AG08396 (cell line): ENCODE measurements around the gene ZSCAN29.
A peak's percentile ranks its signal among the peaks of the same experiment; 100 is the strongest.
"Not testable (repeated sequence)": the region's sequence is repeated elsewhere in the genome, so short reads cannot be mapped to it uniquely, and the experiment has no call there.

Source experiments
- DNase-seq: peaks from one replicate; pipeline ENCODE4 v3.0.0; 2012; ENCODE audit warnings: low spot score, mixed read lengths

ZSCAN29 gene

DNA sequence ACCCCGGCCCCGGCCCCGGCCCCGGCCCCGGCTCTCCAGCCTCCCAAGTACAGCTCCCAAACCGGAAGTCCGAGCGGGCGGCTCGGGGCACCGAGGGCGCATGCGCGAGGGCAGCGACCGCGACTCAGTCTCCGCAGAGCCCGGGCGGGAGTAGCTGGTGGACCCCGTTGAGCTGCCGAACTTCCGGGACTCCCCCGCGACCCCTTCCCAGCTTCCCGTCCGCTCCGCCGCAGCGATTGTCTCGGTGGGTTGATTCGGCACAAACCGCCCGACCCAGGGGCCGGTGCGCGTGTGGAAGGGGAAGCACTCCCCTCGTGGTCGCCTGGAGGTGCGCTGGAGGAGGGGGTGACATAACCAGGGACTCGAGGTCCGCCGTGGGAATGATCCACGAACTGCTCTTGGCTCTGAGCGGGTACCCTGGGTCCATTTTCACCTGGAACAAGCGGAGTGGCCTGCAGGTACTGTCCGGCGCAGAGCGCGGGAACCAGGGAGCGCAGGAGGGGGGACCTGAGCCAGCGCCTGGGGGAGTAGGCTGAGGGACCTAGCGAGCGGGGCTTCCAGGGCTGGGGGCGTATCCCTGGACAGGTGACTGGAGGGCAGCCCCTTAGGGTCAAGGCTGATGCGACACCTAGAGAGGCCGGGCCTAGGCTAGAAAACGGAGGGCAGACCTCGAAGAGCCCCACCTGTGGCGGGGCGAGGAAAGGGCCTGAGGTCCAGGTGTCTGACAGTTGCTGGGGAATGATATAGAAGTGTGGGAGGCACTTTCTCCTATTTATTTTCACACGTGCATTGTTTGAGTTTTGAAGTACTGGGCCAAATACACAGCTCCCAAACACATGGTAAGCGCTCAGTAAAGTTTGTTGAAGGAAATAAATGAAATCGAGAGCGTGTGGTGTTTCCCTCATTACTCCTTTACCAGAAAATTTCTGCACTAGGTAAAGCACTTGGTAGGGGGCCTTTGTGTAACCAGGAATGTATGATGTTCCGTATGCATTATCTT lies at the start of gene ZSCAN29, which contains the start of gene TUBGCP4:
TSS of gene ZSCAN29 (minus strand) at position 69 of the 1,000 bp plus-strand sequence. CDS start 1,130 bp downstream, outside the sequence.
TSS of gene TUBGCP4 (plus strand) at position 127 of the 1,000 bp plus-strand sequence. CDS start at position 381, 254 bp downstream.
- peak; percentile 98 for DNase-seq

- DNase-seq = no peak
Observed at GRCh38 chr15:43420435-43420834, 49.6 kb upstream of the ZSCAN29 start.

- no peak for DNase-seq
Observed at GRCh38 chr15:43414196-43414595, 43.4 kb upstream of the ZSCAN29 start.

GRCh38 chr15:43412096-43412495 lies 41.3 kb upstream of the ZSCAN29 start:
- DNase-seq = no peak

DNA sequence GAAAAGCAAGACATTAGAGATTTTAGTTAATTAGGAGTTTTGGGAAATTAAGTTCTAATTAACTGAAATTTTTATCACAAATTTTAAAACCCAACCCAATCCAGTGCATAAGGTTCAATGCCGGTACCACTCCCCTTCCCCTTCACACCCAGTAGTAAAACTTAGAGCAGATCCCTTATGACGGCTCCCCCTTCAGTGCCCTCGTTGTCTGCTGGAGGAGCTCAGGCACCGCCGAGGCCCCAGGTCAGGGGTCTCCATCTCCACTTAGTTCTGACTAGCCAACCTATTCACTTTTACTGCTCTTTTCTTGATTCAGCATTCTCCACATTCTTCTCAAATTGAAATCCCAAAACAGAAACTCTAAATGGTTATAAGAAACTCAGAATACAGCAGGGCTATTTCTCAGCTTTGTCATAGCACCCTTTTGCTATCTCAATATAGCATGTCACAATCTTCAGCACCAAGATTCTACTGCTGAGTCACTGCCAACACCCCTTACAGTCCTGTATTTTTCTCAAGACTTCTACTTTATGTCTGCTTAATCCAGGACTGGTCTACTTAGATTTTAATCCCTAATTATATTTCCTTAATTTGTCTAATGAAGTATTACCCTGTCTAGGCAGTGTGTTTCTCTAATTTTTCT lies 39.9 kb upstream of the ZSCAN29 start:
- DNase-seq = peak; percentile 16

DNA sequence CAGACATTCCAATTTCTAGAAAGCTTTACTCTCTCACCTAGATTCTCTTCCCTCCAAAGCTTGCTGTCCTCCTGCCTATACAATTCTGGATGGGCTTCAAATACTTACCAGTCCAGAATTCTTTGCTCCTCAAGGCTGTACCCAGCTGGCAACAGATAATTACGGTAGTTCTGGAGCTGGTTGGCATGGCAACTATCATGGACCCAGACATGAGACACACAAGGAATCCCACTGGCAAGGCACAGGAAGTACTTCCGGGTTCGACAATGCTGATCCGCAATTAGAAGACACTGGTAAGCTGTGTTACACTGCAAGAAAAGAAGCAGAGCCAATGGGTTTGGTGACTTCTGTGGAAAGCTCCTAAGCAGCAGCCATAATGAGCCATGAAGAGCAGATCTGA lies 37.9 kb upstream of the ZSCAN29 start:
- DNase-seq = no peak

GRCh38 chr15:43406808-43407207 lies 36.0 kb upstream of the ZSCAN29 start:
- no peak for DNase-seq

DNA sequence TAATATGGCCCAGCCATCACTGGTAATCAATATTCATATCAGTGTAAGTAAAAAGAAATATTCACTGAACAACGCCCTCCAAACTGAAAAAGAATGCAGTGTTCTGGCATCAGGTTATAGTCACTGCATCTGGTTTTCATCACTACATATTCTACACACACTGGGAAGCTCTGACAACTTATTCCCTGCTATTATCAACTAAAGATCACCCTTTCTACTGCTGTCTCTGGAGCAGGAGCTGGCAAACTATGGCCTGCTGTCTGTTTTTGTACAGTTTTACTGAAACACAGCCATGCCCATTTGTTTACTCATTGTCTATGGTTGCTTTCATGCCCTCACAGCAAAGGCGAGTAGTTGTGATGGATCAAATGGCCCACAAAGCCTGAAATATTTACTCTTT lies 35.3 kb upstream of the ZSCAN29 start:
- DNase-seq = no peak

DNA sequence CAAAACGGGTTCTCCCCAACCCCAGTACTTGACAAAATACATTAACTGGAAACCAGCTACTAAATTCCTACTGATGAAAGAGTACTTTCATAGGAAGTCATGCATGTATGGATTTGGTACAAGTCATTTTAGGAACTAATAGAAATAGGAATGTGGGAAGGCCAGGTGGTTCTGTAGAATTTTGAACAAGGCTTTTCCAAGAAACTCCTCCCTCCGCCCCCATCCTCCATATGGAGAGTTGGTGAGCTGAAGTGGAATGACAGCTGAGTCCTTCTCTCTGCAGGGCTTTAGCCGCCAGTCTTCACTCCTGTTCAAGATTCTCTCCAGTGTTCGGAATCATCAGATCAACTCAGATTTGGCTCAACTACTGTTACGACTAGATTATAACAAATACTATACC lies 33.3 kb upstream of the ZSCAN29 start:
- DNase-seq = no peak

- DNase-seq = no peak
Observed at GRCh38 chr15:43403616-43404015, 32.8 kb upstream of the ZSCAN29 start.

DNA sequence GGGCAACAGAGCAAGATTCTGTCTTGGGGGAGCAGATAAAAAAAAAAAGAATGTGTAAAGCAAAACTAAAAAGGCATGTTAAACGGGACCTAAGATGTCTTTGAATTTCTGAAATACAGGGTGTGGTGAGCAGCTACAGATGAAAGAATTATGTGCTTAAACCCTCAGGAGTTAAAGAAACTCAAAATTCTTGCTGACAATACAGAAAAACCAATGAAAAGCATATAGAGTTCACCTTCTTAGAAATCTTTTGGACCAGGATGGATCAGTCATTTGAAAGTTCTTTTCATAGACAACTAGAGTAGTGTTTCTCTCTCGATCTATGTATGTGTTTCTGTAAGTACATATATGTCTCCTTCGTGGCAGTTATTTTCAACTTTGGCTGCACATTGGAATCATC lies 31.4 kb upstream of the ZSCAN29 start:
- DNase-seq = no peak

DNA sequence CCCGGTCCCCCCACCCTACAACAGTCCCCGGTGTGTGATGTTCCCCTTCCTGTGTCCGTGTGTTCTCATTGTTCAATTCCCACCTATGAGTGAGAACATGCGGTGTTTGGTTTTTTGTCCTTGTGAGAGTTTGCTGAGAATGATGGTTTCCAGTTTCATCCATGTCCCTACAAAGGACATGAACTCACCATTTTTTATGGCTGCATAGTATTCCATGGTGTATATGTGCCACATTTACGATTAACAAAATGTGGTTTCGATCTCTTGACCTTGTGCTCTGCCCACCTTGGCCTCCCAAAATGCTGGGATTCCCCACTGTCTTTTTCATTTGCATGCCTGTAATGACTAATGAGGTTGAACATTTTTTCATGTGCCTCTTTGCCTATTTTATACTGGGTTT lies 22.7 kb upstream of the ZSCAN29 start:
- not testable (repeated sequence) for DNase-seq

DNA sequence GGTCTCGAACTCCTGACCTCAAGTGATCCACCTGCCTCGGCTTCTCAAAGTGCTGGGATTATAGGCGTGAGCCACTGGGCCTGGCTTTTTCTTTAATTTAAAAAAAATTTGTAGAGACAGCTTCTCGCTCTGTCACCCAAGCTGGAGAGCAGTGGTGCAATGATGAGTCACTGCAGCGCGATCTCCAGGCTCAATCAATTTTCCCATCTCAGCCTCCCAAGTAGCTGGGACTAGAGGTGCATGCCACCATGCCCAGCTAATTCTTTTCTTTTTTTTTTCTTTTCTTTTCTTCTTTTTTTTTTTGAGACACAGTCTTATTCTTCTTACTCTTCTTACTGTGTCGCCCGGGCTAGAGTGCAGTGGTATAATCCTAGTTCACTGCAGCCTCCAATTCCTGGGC lies 19.9 kb upstream of the ZSCAN29 start:
- DNase-seq = no peak

GRCh38 chr15:43383070-43383469 lies 12.2 kb upstream of the ZSCAN29 start:
- DNase-seq = peak; percentile 56

DNA sequence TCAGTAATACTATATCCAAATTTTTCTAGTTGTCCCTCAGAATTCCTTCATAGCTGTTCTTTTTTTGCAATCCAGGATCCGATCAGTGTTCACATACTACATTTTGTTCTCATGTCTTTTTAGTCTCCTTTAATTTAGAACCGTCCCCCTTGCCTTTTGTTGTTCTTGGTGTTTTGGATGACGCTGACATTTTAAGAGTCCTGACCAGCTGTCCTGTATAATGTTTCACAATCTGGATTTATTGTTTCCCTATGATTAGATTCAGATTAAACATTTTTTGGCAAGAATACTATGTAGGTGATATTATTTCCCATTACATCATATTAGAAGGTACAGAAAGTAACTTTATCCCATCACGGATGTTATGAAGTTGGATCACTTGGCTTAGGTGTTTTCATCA lies 11.5 kb upstream of the ZSCAN29 start:
- no peak for DNase-seq

- DNase-seq = no peak
Observed at GRCh38 chr15:43378601-43379000, 7.8 kb upstream of the ZSCAN29 start.

GRCh38 chr15:43376017-43376705 lies 5.3 kb upstream of the ZSCAN29 start:
- DNase-seq = peak; percentile 37

DNA sequence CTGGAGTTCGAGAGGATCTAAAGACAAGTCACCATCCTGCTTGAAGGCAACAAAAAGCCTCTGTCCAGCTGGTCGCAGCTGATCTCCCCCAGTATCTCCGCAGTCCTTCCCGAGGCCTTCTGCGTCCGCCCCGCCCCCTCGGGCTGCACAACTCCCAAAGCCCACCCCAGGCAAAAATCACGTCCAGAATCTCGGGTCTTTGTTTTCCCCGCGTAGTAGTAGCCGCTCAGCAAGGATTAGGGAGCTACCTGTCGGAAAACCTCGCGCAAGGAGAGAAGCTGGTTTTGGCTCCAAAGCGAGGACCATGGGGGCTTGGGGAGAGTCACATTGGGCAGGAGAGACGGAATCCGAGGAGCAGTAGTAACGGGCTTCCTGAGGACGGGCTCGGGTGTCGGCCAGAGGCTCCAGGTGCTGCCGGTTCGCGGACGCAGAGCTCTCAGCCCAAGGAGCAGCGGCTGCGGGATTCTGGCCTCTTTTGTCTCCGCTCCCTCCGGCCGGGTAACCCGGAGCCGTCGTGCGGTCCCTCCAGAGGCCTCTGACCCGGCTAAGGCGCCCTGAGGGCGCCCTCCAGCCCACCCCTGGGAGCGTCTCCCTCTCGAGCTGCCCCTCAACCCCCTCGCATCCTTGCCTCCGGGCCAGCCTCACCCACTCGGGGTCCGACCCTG lies 401 bp downstream of the ZSCAN29 start:
- peak; percentile 49 for DNase-seq

GRCh38 chr15:43361313-43361903 lies 9.4 kb downstream of the ZSCAN29 start:
- DNase-seq = no peak

GRCh38 chr15:43360821-43361220 lies 10.0 kb downstream of the ZSCAN29 start:
- DNase-seq = no peak

GRCh38 chr15:43352693-43353382 lies 18.0 kb downstream of the ZSCAN29 start:
- no peak for DNase-seq
